ENCODE data around the gene AFF1. TPM values are rescaled to one million over a fixed set of nuclear protein-coding genes. Genes with fewer than 3 reads are reported as not detected.
"Not testable (repeated sequence)": the region's sequence is repeated elsewhere in the genome, so short reads cannot be mapped to it uniquely, and the experiment has no call there.

The AFF1 gene
- polyA plus RNA-seq, 4 donors: 36.9 to 54.1 (median 48.3) TPM

GRCh38 chr4:87006676-87007527 lies 72.1 kb downstream of the AFF1 start:
- peak; percentile 88 to 94 (median 91) for DNase-seq (ENCODE audit: low read depth in 4 of 4, low spot score in 2 of 4)

- DNase-seq (ENCODE audit: low read depth in 4 of 4, low spot score in 2 of 4): peak in 1 of 4 donors; percentile 64
Observed at GRCh38 chr4:87007528-87008446, 73.0 kb downstream of the AFF1 start.

DNA sequence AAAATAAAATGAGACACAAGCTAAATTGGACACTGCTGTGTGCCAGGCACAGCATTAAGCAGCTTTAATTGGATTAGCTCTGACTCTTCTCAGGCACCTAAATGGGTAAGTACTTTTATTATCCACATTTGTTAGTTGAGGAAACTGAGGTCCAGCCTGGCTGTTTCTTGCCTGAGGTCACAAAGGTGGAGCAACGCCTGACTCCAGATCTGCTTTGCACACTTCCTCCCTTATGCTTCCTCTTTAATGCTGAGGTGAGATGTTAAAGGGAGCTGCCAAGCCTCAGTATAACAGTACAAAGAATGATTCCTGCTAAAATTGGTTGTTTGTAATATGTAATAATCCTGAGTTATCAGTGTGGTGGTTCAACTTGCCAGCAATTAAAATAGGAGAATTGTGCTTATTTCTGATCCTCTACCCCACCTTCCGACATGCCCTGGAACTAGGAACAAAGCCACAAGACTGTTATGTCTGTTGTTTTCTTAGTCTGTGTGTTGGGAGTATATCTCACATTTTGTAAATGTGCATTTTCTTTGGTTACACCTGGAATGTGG lies 74.4 kb downstream of the AFF1 start:
- no peak for DNase-seq (ENCODE audit: low read depth in 4 of 4, low spot score in 2 of 4)

DNA sequence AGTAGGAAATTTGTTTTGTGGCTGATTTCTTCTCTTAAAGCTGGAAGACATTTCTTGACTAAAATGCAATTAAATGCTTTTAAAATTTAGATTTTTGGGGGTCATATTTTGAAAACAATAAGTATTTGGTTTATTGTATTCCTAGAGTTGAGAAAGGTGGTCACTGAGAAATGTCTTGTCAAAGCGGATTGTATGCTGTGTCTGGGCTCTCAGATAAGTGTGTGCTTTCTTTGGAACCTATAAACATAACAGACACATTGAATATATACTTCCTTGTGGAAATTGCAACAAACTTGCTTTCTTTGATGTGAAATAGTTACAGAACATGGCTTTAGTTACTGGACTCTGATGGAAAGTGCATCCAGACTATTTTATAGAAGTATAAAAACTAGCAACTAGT lies 75.4 kb downstream of the AFF1 start:
- no peak for DNase-seq (ENCODE audit: low read depth in 4 of 4, low spot score in 2 of 4)

GRCh38 chr4:87011340-87012034 lies 76.7 kb downstream of the AFF1 start:
- no peak for DNase-seq (ENCODE audit: low read depth in 4 of 4, low spot score in 2 of 4)

GRCh38 chr4:87012265-87012953 lies 77.6 kb downstream of the AFF1 start:
- no peak for DNase-seq (ENCODE audit: low read depth in 4 of 4, low spot score in 2 of 4)

- not testable (repeated sequence) for DNase-seq (ENCODE audit: low read depth in 4 of 4, low spot score in 2 of 4)
Observed at GRCh38 chr4:87012954-87013308, 78.1 kb downstream of the AFF1 start.

GRCh38 chr4:87014284-87014782 lies 79.5 kb downstream of the AFF1 start:
- DNase-seq (ENCODE audit: low read depth in 4 of 4, low spot score in 2 of 4): no peak

DNA sequence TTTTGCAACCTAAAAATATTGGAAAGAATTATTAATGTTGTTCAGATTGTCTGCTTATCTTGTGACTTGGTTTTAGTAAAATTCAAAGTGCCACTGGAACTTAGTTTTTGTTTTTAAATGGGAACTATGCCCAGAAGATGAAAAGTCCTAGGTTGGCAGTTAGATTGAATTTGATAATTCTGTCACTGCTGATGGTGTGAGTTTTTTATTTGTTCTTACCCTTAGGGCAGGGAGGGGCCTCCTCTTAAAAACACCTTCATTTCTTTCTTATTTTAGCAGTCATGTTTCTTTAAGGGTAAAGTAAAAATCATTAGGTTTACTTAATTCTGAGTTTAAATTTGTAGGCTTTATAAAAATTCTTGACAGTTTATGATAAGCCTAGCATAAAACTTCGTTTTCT lies 80.6 kb downstream of the AFF1 start:
- no peak for DNase-seq (ENCODE audit: low read depth in 4 of 4, low spot score in 2 of 4)

- no peak for DNase-seq (ENCODE audit: low read depth in 4 of 4, low spot score in 2 of 4)
Observed at GRCh38 chr4:87017580-87018342, 83.0 kb downstream of the AFF1 start.

DNA sequence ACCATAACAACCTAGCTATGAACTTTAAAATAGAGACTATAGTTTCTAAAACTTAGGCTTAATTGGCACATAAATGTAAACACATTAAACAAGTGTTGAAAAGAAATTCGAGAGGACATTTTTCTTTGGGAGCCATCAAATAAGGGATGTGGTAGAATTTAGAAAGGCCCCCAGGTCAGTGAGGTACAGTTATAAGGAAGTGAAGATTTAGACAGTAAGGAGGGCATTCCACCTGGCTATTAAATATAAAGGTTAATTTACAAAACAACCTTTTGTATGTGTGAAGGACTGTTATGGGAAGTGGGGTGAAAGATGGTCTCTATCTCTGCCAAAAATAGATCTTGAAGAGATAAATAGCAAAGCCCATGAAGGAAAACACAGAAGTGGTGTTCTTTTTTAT lies 83.9 kb downstream of the AFF1 start:
- no peak for DNase-seq (ENCODE audit: low read depth in 4 of 4, low spot score in 2 of 4)

DNA sequence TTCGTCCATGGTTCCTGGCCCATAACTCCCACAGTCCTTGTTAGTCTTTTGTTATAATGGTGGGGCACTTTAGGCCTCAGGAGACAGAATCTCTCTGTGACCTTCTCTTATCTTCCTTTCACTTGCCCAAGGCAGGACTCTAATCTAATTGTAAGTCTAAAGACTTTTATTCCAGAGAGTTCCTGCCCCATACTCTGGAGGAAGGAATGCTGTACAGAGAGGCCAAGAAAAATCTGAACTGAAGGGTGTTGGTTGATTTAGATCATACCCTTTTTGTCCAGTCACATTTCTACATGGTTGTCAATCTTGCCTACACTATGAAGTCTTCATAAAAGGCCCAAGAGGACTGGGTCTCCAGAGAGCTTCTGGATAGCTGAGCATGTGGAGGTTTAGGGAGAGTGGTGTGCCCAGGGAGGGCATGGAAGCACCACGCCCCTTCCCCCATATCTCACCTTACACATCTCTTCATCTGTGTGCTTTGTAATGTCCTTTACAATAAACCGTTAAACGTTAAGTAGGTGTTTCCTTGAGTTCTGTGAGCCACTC lies 84.5 kb downstream of the AFF1 start:
- no peak for DNase-seq (ENCODE audit: low read depth in 4 of 4, low spot score in 2 of 4)

- DNase-seq (ENCODE audit: low read depth in 4 of 4, low spot score in 2 of 4): no peak
Observed at GRCh38 chr4:87019898-87020297, 85.1 kb downstream of the AFF1 start.

DNA sequence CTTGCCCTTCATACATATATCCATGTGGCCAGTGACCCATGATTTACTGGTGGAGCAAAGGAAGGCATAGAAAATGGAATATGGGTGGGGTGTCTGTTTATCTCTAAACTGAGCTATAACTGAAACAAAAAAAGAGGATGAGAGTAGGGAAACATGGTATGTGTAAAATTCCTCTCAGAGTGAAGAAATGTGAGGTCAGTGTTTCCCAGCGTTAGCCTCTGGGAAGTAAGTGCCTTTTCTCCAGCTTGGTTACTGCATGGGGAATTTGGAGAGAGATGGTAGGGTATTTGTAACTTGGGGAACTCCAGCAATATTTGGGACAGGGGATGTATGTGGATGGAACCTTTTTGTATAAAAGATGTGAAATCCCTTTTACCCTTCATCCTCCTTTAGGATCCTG lies 89.4 kb downstream of the AFF1 start:
- DNase-seq (ENCODE audit: low read depth in 4 of 4, low spot score in 2 of 4): no peak

DNA sequence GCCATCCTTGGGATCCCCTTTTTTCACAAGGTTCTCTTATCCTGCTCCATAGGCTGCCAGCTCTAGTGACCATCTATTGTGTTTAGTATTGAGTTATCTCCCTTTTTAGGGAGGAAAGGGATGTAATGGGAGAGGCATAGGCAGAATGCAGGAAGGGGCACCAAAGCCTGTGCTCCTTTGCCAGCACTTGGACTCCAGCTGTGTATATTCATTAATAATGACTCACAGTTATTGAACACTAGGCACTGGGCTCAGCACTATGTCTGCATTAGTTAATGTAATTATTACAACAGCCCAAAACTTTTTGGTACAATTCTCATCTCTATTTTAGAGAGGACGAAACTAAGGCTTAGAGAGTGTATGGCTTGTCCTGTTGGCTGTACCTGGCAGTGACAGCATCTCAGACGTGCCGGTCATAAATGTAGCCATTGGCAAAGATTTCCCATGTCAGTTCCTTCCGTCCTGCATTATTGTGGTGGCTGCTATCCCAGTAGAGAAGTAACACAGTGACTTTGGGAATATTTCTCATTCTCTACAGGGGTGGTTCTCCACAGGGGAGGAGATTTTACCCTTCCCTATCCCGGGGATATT lies 90.3 kb downstream of the AFF1 start:
- DNase-seq (ENCODE audit: low read depth in 4 of 4, low spot score in 2 of 4): no peak

DNA sequence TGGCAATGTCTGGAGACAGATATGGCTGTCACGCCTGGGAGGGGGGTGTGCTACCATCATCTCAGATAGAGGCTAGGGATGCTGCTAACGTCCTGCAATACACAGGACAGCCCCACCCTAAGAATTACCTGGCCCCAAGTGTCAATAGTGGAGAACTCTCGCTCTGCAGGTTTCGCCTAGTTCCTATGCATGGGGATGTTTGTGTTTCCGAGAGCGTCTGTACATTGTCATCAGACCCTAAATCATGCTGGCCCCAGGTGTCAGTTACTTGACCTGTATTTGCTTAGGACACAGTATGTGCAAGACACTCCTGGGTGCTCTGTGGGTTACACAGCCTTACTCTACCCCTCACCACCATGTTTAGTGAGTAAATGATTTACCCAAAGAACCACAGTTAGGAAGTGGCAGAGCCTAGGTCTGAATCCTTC lies 90.8 kb downstream of the AFF1 start:
- DNase-seq (ENCODE audit: low read depth in 4 of 4, low spot score in 2 of 4): no peak

GRCh38 chr4:87026800-87027495 lies 92.1 kb downstream of the AFF1 start:
- no peak for DNase-seq (ENCODE audit: low read depth in 4 of 4, low spot score in 2 of 4)

- DNase-seq (ENCODE audit: low read depth in 4 of 4, low spot score in 2 of 4): no peak
Observed at GRCh38 chr4:87029356-87029755, 94.5 kb downstream of the AFF1 start.
